UCSD-AML1 (cell line): ENCODE results near the gene PAPSS1.
"Not testable (repeated sequence)": the region's sequence is repeated elsewhere in the genome, so short reads cannot be mapped to it uniquely, and the experiment has no call there.

Source experiments
- DNase-seq: peaks from one replicate; lab custom pipeline; 2025; ENCODE audit not compliant: unreplicated experiment; lab: John Stamatoyannopoulos, UW

Gene PAPSS1

GRCh38 chr4:107689912-107690587 lies 30.0 kb downstream of the PAPSS1 start:
- no peak for DNase-seq

GRCh38 chr4:107688421-107688820 lies 31.6 kb downstream of the PAPSS1 start:
- no peak for DNase-seq

- no peak for DNase-seq
Measured at GRCh38 chr4:107685740-107686139, 34.3 kb downstream of the PAPSS1 start.

DNA sequence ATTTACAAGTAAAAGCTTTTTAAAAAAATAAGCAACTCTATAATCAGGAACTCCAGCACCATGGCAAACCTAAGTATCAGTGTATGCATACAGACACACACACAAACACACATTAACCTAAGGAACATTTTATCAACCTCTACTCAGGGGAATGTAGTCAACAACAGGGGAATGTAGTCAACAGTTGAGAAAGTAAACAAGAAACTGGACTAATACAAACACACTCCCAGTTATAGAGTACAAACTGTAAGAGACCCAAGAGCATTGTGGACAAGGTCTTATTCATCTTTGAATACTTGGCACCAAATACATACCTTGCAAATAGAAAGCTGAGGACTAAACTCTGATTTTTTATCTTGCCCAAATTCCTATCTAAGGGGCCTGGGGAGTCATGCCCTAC lies 36.2 kb downstream of the PAPSS1 start:
- no peak for DNase-seq

DNA sequence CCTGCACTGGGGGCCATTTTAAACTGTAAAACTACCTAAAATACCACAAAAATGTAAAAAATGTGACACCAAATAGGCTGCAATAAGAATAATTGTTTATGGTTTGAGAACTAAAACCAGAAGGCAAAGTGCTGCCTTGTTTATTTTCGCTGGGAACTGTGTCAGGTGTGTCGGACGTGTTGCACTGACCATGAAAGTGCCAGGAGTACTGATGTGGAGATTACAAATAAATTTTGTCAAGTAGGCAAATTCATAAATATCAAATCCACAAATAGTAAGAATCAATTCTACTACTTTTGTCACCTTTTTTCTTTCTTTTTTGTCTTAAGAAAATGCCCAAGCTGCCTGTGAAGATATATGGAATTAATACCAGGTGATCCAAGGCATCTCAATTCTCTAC lies 37.7 kb downstream of the PAPSS1 start:
- no peak for DNase-seq

- DNase-seq: no peak
Measured at GRCh38 chr4:107669068-107669467, 51.0 kb downstream of the PAPSS1 start.

DNA sequence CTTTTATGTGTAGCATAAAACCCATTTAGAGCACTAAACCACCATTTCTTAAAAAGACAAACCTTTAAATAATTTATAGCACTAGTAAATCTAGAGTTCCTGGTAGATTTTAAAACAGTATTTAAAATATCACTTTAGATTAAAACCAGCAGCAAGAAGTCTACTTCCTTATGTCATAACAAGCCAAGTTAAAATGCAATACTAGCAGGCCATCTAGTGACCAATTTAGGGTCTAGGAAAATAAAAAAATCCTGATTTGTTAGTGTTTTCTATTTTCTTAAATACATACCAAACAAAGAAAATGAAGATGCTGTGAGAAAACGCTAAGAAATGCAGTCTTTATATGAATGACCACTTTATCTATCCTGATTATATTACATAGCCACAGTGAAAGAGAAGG lies 53.9 kb downstream of the PAPSS1 start:
- no peak for DNase-seq

GRCh38 chr4:107665001-107665400 lies 55.0 kb downstream of the PAPSS1 start:
- DNase-seq: no peak

DNA sequence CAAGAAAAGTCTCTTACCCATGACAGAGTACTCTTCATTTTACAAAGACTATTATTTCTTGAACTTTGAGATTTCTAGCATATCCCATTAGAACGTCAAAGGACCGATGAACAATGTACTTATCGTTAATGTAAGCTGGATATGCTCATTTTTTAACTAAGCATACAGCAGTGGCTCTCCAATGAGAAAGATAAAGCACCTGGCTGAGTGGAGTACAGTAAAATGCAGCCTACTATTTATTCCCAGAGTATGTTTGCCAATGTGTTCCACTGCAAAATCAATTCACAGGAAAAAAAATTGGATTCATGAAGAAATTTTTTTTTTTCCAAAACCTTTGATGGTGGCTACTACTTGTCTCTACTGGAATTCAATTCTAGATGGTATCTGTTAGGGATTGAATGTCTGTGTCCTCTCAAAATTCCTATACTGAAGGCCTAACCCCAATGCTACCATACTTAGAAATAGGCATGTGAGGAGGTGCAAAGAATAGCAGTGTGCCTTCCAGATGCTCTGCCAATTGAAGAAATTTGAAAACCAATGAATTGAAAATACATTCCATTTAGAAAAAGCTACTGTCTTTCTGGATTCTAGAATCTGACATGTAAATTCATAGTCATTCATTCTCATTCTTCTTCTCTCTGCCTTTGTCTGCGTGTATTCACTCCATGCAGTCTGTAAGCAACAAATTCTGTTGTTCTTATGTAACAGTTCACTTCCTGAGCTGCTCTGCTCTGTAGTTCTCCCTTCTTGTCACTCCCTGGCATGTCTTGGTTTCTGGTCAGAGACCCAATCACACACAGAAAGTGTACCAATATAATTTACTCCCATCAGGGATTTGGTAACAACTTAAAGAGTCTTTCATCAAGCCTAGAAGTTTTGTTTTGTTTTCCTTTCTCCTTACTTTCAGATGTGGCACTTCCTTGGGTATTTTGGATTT lies 61.4 kb downstream of the PAPSS1 start:
- no peak for DNase-seq

DNA sequence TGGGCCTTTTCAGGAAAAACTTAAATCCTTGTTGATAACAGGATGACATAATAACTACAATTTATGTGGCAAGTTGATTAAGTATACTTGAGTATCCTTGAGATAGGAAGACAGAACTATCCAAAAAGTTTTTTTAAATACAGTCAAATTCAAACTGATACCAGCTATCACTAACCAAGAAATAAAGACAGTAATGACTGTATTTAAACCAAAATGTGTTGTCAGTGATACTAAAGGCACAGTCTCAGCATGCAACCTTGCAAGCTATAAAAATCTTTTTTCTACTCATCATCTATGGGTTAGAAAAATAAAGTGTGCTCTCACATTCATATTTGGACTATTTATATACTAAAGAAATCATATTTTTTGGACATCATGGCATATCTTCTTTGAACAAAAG lies 64.7 kb downstream of the PAPSS1 start:
- no peak for DNase-seq

DNA sequence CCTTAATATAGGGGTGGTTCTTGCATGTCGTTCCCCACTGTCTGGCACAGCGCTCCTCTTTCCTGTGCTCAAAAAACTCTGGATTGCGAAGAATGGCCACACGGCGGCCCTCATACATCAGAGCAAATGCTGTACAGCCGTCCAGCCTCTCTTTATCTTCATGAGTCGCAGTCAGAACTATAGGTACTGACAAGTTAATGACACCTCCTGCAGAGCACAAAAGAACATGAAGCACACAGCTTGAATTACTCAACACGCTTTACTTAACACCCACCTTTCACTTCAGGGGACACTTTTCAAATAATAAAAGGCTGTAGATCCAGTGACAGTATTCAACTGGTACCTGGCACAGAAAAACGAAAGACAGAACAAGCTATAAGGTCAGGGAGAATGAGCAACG lies 65.3 kb downstream of the PAPSS1 start:
- DNase-seq: no peak

DNA sequence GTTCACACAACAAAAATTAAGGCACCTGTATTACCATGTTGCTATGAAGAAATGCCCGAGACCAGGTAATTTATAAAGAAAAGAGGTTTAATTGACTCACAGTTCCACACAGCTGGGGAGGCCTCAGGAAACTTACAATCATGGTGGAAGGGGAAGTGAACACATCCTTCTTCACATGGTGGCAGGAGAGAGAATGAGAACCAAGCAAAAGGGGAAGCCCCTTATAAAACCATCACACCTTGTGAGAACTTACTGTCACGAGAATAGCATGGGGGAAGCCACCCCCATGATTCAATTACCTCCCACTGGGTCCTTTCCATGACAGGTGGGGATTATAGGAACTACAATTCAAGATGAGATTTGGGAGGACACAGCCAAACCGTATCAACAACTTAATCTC lies 68.6 kb downstream of the PAPSS1 start:
- DNase-seq: not testable (repeated sequence)

- DNase-seq: no peak
Measured at GRCh38 chr4:107650251-107650650, 69.8 kb downstream of the PAPSS1 start.

GRCh38 chr4:107648178-107648991 lies 71.6 kb downstream of the PAPSS1 start:
- DNase-seq: no peak

DNA sequence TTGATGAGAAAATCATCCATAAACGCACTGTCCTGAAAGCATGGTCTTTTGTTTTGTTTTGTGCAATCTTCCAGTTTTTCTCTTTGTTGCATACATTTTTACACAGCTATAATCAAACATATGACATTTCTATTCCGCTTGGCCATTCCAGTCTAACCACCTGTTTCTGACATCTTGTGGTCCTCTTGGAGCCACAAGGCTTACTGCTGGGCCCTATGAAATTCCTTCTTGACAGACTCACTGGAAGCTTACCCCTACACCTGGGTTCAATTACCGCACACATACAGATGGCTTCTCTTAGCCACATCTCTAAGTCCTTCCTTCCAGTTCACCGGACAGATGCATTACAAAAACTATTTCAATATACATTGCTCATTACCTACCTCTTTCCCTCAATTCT lies 72.4 kb downstream of the PAPSS1 start:
- DNase-seq: no peak

GRCh38 chr4:107645604-107646003 lies 74.4 kb downstream of the PAPSS1 start:
- DNase-seq: no peak

DNA sequence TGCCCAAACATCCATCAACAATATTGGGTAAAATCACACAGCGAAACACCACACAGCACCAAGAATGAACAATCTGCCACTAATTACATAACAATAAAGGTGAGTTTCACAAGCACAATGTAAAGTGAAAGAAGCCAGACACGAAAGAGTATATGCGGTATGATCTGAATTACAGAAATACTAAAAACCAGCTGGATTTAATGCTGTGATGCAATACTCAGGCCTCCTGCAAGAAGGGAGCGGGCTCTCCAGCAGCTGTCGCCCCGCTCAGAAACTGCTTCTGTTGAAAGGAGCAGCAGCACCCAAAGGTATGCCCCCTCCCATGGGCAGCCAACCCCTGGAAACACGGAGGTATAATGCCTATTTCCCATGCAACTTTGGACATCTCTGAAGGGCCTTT lies 77.0 kb downstream of the PAPSS1 start:
- no peak for DNase-seq

GRCh38 chr4:107640878-107641277 lies 79.2 kb downstream of the PAPSS1 start:
- no peak for DNase-seq

DNA sequence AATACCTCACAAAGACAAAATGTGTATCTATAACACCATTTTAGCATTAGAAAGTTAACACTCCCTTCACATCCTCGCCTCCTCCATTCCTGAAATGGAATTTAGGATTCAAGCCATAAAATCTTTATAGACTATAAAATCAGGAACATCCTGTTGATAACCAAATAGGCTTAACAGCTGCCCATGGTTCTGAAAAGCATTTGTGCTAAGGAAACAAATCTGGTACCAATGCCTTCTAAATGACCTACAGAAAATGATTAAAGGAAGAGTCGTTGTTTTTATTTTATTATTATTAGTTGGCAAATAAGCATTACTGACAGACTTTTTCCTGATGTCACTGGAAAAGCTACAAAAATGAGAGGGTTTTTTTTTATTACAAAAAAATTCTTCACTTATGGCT lies 79.8 kb downstream of the PAPSS1 start:
- no peak for DNase-seq

DNA sequence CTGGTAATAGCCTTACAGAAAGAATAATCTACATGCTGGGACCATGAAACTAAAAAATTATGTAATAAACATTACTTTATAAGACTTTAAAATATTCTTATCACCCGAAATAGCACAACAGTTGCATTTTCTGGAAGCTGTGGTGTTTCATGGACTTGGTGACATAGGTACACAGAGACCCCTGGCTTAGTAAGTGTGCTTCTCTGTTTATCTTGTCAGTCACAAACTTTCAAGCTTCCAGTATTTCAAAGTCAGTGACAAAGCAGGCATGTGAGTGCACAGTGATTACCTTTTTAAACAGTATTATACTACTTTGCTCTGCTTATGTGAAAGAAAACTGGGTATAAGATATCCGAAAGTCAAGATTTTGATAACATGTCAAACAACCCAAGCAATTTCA lies 84.3 kb downstream of the PAPSS1 start:
- no peak for DNase-seq

DNA sequence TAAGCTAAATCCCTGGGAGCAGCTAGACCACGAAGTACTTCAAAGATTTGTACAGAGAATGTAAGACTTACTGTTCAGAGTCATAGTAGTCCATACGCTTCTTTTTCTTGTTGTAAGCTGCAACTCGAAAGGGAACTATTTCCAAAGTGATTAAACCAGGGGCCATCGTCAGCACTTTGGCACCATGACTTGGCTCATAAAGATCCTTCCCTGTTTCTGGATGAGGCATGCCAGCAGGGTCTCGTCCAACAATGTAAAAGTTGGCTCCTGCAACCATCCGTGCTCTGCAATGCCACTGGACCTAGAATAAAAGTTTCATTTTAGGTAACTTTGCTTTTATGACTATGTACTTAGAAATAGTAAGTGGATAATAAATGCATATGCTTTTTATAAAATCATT lies 88.5 kb downstream of the PAPSS1 start:
- no peak for DNase-seq
